ENCODE measurements around the gene SLCO1A2. TPM values are rescaled to one million over a fixed set of nuclear protein-coding genes. Genes with fewer than 3 reads are reported as not detected.

Gene SLCO1A2
- polyA plus RNA-seq, 1 donor from 2014 or later = not detected

Other genes starting within 250 kb of the SLCO1A2 start
- not detected for gene SLCO1B1, start 203.7 kb downstream of the SLCO1A2 start, polyA plus RNA-seq
- not detected for gene IAPP, start 38.0 kb upstream of the SLCO1A2 start, polyA plus RNA-seq
- 15.9 TPM for gene PYROXD1, start 102.7 kb upstream of the SLCO1A2 start, polyA plus RNA-seq
- gene RECQL, start 166.7 kb upstream of the SLCO1A2 start, polyA plus RNA-seq = 64.3 TPM
- gene GOLT1B, start 166.9 kb upstream of the SLCO1A2 start, polyA plus RNA-seq = 23.2 TPM
- 1.6 TPM for gene SPX, start 191.4 kb upstream of the SLCO1A2 start, polyA plus RNA-seq

All from IgD-negative memory B cell (primary cell).